GM18511 (cell line): Measurements from ENCODE around the gene ICE1.

ENCODE experiments used
- ATAC-seq: cut with Tn5 transposase; IDR thresholded peaks from one replicate; pipeline ENCODE4 v1.9.1; 2021; ENCODE audit warnings: mild to moderate bottlenecking, moderate library complexity; ENCODE audit not compliant: unreplicated experiment

ICE1 gene

DNA sequence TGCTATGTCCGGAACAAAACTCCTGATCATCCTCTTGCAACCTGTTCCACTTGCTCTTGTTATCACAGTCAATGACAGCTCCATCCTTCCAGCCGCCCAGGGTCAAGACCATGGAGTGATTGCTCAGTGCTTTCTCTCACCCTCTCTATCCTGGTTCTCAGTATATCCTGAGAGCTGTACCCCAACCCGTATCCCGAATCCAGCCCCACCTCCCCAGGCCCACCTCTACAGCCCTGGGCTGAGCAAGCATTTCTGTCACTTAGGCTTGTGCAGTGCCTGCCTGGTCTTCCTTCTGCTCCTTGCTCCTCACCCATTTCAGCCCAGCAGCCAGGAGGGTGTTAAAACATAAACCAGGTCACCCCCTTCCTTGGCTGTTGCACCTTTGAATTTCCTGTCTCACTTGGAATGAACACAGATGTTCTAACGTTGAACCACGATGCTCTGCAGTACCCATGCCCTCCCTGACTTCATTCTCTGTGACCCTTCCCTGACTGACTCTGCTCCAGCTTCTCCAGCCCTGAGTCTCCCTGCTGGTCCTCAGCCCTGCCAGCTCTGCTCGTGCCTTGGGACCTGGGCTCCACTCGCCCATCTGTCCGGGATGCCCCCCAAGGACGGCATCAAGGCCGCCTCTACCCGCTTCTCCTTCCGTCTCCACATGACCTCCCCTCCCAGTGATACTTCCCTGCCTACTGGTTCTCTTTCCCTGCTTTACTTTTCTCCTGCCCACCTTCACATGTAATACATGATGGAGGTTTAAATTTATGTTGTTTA is 110.0 kb downstream of the ICE1 start:
- ATAC-seq: no peak

DNA sequence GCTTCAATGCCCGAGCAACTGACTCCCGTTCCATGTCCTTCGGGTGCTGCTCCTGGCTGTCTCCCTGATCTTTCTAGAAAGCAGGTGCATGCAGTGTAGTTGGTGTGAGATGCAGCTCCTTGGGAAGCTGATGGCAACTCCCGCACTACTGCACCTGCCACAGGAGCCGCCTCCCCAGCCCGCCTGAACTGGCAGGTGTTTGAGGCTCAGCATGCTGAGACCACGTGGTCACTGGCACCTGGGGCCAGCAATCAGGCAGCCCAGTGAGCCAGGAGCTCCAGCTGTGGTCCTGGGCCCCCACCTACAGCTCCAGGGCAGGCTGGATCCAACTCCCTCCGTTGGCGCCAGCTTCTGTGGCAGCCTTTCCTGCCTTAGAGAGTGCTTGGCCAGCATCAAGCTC is 111.5 kb downstream of the ICE1 start:
- no peak for ATAC-seq

DNA sequence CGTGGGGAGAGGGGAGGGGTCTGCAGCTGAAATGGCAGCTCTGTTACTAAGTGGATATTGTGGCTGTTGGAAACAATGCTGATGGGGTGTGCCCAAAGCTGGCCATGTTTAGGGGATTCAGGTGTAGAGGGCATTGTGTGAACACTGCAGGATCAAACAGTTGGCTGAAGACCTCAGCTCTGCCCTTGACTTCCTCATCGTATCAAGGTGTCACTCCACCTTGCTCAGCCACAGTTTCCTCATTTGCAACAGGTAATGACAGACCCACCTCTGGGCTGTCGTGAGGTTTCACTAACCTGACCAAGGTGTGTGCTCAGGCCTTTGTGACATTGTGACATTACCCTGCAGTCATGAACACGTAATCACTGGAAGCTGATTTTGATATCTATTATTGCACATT is 111.9 kb downstream of the ICE1 start:
- ATAC-seq: no peak

DNA sequence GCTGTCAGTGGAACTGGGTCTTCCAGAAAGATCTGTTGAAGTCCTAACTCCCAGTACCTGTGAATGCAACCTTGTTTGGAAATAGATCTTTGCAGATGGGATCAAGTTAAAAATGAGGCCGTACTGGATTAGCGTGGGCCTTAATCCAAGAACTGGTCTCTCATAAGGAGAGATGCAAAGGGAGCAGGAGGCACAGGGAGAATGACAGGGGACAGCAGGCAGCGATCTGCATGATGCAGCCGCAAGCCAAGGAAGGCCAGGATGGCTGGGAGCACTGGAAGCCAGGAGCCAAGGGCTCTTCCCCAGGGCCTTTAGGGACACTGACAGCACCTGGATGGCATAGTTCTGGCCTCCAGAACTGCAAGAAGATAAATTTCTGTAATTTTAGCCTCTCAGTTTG is 114.4 kb downstream of the ICE1 start:
- no peak for ATAC-seq

DNA sequence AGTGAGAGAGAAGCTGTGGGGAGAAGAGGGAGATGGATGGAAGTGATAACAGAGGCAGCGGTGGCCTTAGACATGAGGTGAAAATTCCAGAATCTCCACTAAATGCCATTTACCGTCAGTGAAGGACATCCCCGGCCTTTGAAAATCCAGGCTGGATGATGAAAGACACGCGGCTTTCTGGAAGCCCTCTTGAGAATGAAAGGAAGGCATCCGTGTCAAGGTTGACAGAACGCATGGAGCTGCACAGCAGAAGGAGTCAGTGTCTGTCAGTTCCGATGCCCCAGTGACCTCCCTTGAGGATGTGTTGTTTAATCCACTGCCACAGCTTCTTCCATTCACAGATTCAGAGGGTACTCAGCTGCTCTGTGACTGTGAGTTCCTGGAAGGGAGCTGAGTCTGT is 114.9 kb downstream of the ICE1 start:
- ATAC-seq: no peak

DNA sequence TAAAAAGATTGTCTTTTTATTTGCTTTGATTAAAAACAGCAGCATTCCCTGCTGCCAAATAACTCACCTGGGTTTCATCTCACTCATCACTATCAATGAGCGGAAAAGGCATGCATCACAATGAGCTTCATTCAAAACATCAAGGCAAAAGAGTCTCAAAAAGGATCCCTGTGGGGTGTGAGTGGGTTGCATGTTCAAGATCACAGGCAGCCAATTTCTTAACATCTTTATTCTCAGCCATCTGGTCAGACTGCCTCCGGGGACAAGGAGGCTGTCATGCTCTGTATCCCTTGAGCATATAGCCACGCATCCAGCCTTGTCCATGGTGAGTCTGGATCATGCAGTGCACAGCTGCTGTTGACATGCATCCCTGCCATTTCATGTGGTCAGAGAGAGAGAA is 117.1 kb downstream of the ICE1 start:
- ATAC-seq: no peak
